HG03196 (cell line): Measurements from ENCODE around the gene ZXDC.

Experiments used
- ATAC-seq: cut with Tn5 transposase; IDR thresholded peaks from one replicate; pipeline ENCODE4 v1.9.1; 2021; ENCODE audit not compliant: unreplicated experiment

Gene ZXDC

DNA sequence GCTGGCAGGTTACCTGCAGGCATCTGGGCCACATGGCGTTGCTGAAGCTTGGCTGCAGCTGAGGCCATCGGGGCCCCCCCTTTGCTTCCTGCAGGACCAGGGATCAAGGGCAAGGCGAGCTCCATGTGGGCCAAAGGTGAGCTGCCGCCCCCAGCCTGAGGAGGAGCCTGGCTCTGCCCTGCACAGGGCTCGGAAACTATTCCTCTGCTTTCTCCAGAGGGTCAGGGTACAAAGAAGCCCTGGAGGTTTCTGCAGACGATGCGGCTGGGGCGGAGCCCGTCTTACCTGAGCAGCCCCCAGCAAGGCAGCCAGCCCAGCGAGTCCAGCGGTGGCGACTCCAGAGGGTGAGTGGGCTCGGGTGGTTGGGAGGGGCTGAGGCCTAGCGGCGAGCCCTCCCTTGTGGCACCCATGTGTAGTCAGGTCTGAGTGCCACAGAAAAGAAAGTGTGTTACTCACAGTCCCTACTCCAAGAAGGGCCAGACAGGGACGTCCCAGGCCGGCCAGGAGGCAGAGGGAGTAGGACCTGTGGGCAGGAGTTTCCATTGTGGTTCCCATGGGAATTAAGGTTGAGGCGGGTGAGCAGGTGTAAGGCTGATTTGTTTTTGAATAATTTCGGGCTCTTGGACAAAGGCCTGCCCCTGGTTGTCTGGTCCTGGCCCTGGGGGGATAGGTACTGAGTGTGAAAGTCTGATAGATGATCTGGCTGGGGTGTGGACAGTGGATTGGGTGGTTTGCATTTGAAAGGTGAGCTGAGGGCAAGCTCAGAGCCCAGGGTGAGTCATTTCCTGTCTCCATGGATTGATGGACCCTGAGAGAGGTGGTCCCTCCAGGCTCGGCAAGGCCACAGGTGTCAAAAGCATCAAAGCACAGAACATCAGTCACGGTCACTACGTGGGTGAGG is 55.6 kb downstream of the ZXDC start:
- ATAC-seq, result no peak

DNA sequence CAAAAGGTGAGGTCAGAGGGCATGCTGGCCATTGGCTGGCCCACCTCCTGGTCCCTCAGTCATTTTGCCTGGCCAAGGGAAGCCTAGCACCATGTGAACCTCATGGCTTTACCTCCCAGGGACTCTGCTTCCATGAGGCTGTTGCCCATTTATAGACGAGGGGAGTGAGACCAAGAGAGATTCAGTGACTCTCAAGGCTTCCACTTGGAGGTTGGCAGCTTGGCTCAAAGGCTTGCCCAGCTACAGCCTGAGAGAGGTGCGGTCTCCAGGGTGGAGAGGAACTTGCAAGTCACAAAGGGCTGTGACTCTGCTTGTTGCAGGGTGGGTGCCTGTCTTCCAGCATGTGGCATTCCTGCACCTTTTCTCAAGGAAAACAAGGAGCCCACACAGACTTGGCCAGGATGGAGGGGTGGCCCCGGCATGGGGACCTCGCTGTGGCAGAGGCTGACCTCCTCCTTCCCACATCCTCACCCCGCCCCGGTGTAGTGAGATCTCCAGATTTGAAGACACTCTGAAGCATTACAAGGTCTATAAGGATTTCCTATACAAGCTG is 56.5 kb downstream of the ZXDC start:
- no peak for ATAC-seq

DNA sequence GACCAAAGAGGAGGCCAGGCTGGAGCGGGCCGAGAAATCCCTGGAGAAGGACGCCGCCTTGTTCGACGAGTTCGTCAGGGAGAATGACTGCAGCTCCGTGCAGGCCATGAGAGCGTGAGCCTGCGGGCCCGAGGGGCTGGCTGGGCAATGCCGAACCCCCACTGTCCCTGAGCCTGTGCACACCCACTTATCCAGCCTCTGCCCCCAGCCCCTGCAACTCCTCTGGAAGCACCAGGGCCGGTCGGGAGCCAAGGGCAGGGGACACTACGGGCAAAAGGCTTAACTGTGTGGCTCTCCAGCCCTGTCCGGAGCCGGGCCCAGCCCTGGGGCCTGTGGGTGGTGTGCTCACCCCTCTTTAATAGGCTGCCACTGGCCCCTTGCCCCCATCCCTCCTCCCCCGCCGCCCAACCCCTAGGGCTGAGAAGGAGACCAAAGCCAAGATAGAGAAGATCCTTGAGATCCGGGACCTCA is 57.0 kb downstream of the ZXDC start:
- no peak for ATAC-seq

DNA sequence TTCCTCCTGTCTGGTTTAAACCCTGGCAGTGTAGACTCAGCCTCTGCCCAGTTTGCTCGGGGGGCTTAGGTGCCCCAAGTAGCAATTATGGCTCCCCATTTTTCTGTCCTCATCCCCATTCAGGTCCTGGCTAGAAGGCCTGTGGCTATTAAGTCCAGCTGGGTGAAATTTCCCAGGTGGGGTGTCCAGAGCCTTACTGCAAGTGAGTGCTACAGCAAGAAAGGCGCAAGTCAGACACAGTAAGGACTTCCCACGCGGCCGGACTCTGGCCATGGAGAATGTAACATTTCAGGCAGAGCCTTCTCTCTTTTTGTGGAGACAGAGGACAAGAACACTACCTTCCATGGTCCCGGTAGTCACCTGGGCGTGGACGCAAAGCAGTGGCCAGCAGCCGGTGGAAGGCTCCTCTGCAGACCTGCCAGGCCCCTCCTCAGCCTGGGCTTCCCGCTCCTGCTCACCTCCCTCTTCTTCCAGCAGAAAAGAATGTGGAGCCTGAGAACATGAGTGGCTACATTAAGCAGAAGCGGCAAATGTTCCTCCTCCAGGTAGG is 57.6 kb downstream of the ZXDC start:
- no peak for ATAC-seq

DNA sequence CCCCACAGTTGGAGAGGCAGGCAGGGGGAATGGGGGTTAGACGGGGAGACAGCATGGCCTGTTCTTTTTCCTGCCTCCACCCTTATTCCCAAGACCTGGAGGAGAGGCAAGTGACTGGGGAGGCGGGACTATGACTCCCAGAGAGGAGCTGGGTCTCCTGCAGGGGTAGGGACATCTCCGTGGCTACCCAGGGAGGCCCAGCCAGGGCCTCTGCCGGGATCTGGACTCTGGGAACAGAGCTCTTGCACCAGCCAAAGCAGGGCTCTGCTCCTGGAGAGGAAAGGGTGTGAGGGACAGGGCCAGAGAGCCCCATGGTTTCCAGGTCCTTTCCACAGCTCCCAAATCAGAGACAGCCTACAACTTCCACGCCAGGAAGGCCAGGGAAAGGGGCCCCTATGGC is 58.2 kb downstream of the ZXDC start:
- no peak for ATAC-seq

DNA sequence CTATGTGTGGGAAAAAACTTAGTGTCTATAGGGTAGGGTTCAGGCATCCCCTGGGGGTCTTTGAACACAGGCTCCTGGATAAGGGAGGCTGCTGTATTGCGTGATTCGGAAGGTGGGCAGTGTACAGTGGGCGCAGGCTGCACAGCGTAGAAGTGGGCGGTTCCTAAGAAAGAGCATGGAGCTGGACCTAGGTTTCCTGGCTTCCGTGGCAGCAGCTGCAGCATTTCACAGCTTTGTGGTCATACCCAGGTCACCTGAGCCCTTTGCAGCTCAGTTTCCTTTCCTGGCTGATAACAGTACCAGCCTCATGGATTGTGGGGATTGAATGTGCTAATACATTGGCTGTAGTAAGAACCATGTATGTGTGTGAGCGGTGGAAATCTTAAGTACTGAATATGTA is 58.7 kb downstream of the ZXDC start:
- ATAC-seq, result no peak

DNA sequence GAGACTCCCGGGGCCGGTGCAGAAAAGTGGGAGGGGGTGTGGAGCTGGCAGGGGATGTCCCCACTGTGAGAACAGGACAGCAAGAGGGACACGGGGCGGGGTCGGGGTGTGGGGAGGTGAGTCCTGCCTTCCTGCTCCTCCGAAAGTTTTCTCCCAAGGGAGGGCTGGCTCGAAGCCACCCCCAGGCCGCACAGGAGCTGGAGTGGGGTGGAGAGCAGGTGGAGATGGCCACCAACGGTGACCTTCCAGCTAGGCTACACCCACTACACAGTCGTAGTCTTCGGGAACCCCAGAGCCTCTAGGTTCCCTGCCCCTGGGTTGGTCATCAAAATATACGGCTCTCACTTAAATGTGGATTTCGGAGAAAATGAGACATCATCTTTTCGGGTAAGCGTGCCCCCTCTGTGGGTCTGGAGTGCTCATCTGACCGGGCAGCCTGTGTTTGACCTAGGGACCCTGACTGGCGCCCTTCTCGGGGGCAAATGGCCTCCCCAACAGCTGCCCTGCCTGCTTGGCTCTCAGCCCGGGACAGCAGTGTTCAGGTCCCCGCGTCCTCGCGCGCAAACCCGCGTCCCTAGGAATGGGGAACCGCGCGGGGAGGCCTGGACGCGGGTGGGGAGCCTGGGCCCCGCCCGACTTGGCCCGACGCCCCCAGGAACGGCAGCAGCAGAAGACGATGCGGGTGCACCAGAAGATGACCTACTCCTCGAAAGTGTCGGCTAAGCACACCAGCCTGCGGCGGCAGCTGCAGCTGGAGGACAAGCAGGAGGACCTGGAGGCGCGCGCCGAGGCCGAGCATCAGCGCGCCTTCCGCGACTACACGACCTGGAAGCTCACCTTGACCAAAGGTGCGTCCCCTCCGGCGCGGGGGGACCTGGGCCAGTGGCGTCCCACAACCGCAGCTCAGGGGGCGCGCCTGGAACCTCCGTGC is 59.8 kb downstream of the ZXDC start:
- no peak for ATAC-seq

DNA sequence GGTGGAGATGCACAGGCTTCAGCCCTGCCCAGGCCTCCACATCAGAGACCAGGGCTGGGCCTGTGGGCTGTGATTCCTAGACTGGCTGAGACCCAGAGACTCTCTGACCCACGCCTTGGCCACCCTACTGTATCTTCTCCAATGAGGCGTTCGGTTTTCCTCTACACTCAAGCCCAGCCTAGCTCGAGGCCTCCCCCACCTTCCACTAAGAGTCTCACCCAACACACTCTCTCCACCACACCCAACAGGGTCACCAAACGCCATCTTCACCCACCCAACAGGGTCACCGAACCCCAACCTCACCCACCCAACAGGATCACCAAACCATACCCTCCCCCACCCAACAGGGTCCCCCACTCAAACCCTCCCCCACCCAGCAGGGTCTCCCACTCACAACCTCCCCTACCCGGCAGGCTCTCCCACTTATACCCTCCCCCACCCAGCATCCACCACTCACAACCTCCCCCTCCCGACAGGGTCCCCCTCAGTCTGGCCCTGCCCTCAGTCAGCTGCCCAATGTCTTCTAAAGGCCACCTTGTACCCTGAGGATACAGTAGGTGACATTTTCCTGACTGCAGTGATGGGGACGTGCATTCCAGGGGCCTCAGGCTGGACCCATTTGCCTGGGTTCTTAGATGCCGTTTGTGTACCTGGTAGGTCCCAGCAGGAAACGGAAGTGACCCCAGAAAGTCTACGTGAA is 60.6 kb downstream of the ZXDC start:
- ATAC-seq, result no peak

DNA sequence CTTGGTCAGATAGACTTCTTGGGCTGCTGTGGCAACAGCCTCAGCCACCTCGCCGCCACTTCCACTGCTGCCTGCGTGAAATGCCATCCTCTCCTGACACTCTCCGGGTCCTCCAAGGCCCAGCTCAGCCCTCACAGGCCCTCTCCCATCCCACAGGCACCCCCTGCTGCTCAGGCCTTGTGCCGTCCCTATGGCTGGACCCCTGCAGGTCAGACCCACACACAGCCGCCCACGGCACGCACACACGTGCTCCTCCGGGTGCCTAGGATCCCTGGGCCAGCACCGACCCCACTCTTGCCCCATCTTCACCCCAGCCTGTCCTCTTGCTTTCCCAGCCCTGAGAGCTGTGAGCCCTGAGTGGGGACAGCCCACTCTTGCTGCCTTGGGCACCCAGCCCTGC is 61.3 kb downstream of the ZXDC start:
- ATAC-seq, result no peak

DNA sequence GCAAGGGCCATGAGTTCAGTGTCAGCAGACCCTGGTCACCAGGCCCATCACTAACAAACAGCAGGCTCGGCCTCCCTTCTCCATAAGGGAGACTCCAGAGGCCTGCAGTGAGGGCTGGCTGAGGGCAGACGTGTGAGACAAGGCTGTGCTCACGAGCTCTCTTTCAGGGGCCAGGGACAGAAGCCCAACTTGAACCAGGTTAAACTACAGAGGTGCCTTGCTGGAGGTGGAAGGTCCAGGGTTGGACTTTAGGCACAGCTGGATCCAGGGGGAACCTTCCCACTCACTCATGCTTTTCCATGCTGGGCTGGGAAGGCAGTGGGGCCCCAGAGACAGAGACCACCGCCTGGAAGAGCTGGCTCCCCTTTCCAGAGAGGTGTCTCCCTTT is 62.0 kb downstream of the ZXDC start:
- ATAC-seq, result no peak

DNA sequence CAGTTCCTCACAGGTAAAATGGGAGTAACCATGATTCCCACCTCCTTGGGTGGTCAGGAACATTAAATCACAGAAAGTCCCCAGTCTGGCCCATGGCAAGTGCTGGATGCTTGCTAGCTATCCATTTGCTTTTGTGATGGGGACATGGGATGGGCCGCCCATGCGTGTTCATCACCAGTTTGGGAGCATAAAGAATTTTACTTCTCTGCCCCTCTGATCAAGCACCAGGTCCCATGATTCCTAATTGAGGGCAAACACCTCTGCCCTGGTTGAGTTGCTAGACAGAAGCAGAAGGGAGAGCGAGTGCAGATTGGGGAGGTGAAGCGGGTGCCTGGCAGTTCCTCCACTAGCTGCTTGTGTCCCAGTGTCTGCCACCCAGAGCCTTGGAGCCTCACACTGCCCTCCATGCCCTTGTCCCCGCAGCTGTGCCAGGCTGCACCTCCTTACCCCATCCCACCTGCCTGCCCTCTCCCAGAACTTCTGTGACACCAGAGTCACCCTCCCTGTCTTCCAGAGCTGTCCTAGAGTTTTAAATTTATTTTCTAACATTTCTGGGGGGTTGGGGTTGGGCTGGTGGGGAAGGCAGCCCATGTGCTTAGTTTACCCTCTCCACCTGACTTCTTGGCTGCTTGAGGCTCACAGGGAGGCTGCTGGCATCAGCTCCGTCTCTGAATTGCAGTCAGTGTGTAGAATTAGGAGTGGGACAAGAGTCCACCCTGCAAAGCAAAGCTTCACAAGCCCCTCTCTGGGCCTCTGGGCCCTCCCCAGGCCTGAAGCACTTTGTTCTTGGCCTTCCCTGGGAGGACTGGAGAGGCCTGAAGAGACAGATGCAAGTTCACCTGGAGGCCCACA is 62.6 kb downstream of the ZXDC start:
- no peak for ATAC-seq

DNA sequence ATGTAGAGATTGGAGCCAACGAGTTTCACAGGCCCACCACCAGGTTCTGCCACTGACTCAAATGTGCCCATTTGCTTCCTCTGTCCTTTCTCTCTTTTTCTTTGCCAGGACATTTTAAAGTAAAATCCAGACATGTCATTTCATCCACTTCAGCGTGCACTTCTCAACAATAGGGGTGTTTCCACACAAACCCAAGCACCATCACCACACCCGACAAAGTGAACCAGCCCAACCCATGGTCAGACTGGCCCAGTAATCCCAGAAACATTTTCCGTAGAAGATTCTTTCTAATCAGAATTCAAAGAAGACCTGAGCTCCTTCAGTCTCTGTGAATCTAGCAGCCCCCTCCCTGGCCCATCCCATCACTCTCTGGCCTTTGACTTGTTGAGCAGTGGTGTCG is 67.6 kb downstream of the ZXDC start:
- no peak for ATAC-seq

DNA sequence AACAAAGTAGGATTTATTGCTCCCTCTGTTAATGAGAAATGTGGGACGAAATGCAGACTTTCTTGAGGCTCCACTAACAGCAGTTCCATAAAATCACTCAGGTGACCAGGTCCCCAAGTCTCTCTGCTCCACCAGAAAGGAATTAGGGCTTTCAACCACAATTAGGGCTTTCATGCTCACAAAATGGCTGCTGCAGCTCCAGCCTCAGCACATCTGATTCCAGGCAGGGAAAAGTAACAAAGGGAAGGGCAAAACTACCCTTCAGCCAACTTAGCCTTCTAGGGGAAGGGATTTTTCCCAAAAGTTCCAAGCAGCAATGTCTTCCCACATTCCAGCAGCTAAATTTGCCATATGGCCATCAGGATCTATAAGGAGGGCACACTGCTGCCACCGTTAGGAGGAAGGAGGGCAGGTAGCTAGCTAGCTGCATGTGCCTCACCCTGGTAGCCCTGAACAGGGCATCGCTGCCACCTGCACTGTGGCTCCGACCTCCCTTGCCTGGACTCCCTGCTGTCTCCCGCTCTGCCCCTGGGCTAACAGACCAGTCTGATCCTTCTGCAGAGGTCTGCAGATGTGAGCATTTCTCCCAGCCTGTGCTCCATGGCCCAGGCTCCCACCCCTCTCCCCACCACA is 68.2 kb downstream of the ZXDC start:
- ATAC-seq, result no peak

DNA sequence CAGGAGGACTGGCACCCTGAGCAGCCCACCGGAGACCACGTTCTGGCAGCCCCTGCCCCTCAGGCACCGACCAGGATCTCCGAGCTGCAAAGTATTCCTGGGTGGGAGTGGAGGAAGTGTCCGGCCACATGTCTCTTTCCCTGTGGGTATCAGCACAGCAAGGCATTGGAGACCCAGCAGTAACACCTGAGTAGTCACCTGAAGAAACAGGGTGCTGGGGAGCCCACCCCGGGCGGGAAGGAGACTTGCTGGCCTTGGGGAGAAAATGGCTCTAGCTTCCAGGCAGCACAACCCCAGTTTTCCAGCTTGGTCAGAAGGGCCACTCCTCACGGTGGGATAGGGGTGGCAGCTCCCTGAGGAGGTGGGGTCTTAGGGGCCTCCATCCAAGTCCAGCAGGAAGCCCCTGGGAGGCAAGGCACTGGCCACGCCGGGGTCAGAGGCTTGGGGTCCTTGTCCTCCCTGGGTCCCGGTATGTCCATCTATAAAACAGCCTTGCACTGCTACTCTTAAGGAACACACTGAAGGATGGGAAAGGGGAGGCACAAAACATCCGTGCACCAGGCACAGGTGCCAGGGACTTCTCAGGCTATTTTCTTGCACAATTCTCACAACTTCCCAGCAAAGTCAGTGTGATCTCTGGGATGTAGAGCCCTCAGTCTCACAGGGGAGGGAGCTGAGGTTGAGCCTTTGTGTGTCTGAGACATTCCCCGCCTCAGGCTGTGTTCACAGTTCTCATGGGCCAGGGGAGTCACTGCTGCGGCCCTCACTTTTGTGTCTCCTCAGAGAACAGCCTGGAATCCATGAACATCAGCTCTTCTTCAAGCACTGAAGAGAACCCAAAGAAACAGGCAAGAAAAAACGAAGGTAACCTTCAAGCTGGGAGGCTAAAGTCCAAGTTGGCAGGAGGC is 69.0 kb downstream of the ZXDC start:
- no peak for ATAC-seq

DNA sequence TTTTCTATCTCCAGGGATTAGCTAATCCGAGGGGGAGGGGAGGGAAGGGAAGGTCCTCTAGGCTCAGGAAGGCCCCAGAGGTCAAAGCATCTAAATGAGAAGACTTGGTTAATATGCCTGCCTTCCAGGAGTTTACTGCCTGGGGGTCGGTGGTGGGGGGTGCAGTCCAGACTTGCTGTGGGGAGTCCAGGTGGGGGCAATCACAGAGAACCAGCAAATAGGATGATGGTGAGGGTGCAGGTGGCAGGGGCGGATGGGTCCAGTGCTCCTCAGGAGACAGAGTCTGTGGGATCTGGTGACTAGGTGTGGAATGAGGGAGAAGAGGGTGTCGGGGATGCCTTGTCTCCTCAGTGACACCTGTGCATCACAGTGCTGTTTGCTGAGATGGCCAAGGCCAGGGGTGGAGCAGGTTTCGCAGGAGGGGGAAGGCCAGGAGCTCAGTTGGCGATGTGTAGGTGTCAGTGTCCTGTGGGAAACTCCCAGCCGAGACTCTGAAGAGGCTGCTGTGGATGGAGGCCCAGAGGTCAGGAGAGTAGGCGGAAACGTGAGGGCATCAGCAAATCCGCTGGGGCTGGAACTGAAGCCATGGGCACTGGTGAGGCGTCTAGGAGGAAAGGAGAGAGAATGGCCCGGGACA is 72.9 kb downstream of the ZXDC start:
- ATAC-seq, result no peak

DNA sequence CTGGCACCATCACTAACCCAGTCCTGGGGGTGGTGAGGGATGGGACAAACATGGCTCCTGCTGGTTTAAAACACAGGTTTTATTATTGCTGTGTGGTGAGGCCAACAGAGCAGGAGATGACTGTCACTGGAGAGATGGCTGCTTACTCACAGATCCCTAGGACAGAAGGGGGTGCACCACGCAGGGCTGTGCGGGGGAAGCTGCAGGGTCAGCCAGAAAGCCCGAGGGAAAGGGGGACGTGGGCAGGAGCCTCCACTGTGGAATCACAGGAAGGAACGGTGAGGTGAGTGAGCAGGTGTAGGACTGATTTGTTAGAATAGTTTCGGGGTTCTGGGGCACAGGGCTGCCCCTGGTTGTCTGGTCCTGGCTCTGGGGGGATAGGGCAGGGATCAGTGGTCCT is 73.5 kb downstream of the ZXDC start:
- ATAC-seq, result no peak

DNA sequence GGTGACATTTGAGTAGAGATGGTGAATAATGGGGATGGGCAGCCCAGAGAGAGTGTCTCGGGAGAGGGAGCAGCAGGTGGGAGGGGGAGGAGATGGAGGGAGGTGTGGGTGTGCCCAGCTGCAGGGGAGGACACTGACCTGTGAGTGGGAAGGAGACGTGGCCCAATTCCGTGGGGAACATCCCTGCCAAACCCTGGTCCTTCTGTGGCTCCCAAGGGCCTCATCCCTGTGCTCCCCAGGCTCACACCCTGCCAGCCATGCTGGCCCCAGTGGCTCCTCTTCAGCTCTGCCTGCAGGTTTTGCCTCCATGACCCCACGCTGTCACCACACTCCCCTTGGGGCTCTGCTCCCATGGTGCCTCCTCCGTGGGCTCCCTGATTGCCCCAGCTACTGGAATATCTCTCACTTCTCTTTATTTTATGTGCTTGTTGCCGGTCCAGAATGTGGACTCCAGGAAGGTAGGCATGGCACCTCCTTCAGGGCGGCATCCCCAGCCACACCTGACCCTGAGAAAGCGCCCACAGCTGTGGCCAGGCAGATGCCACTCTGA is 74.0 kb downstream of the ZXDC start:
- ATAC-seq, result no peak

DNA sequence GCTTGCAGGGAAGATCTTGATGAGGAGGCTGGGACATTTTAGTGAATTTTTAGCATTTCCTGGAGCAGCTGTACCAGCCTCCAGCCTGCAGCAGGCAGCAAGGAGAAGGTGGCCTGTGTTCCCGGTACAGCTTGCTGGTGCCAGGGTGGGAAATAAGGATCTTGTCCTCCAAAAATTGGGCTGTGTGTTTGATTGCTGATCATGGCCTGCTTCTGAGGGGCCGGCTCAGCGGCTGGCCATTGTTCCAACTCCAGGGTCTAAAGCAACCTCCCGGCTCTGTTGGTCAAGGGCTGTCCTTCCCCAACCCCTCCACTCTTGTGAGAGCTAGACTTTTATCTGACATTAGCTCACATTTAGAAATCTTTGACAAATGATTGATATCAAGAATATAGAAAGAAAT is 75.9 kb downstream of the ZXDC start:
- no peak for ATAC-seq
